Stomach (tissue), 9 donors: Measurements from ENCODE around the gene IRF2BP2. TPM values are rescaled to one million over a fixed set of nuclear protein-coding genes. Genes with fewer than 3 reads are reported as not detected.

Source experiments
- DNase-seq, 2 donors: peaks; one replicate each; pipeline versions ENCODE4 v3.0.0 to v3.0.0-alpha.2; 2013 to 2019
- H3K27ac ChIP-seq, 5 donors: fragments of 200-600 bp in 4 of 5; sonication (generic) in 4 of 5; one replicate each; pipeline ENCODE4 v1.5.1; 2013 to 2019; ENCODE audit warnings: mild to moderate bottlenecking in 1 of 5, moderate library complexity in 1 of 5
- H3K27me3 ChIP-seq, 3 donors: fragments of 200-600 bp; sonication (generic); one replicate each; pipeline ENCODE4 v1.5.1; 2017 to 2019; ENCODE audit warnings: mixed run types in 1 of 3
- H3K36me3 ChIP-seq, 4 donors: fragments of 200-600 bp; sonication (generic); 1 replicate in 3 of 4; 2 replicates in 1 of 4; pipeline ENCODE4 v1.5.1; 2016 to 2019
- H3K4me1 ChIP-seq, 4 donors: fragments of 200-600 bp; sonication (generic); one replicate each; pipeline ENCODE4 v1.5.1; 2016 to 2019
- H3K4me3 ChIP-seq, 4 donors: fragments of 200-600 bp; sonication (generic) in 3 of 4; one replicate each; pipeline ENCODE4 v1.5.1; 2016 to 2019; ENCODE audit warnings: mild to moderate bottlenecking in 1 of 4
- H3K9me3 ChIP-seq, 4 donors: fragments of 200-600 bp; sonication (generic); one replicate each; pipeline ENCODE4 v1.5.1; 2016 to 2019
- CTCF ChIP-seq, 7 experiments: fragments of 450-650 bp in 4 of 7; fragments of 200-600 bp in 3 of 7; sonication (generic) in 3 of 7; IDR thresholded peaks; one replicate each; pipeline ENCODE4 v1.5.1; 2016 to 2019; ENCODE audit warnings: antibody characterized with exemption in 7 of 7, control low read depth in 2 of 7, mild to moderate bottlenecking in 1 of 7
- EP300 ChIP-seq: sonication (generic); formaldehyde crosslinking; IDR thresholded peaks from one replicate; pipeline ENCODE4 v1.6.1; 2017; ENCODE audit warnings: antibody characterized with exemption
- POLR2A ChIP-seq, 4 donors: fragments of 450-650 bp; IDR thresholded peaks; one replicate each; pipeline ENCODE4 v1.6.1; 2016; ENCODE audit warnings: antibody characterized with exemption in 4 of 4, control low read depth in 2 of 4, mild to moderate bottlenecking in 1 of 4, moderate library complexity in 1 of 4
- POLR2AphosphoS5 ChIP-seq, 3 donors: sonication (generic); formaldehyde crosslinking; IDR thresholded peaks; one replicate each; pipeline ENCODE4 v1.6.1; 2016; ENCODE audit warnings: antibody characterized with exemption in 3 of 3
- WGBS, 5 donors: extraction: QIAGEN DNeasy Blood & Tissue Kit in 3 of 5; methylation state at CpG; one replicate each; pipeline versions ENCODE4 v1.1.5 to v1.1.7; 2013 to 2018; 5-methylcytosine and 5-hydroxymethylcytosine counted together
- intact Hi-C: fragments of 100-400 bp; cut with DNase I; formaldehyde crosslinking; loops from one replicate; pipeline ENCODE4 v1.15.1; 2023; ENCODE audit warnings: low total_unique reads
- polyA plus RNA-seq, 3 donors: library from polyadenylated mRNA; stranded (reverse); fragments of 200-250 nt; gene quantifications; one replicate each; pipeline ENCODE4 v1.2.3, GENCODE V29; 2013
- total RNA-seq, 5 donors: library from RNA; depleted of rRNA; stranded (reverse); fragments of >200 nt; gene quantifications; one replicate each; pipeline versions ENCODE4 v1.1.0 to v1.2.3, GENCODE V29; 2014 to 2016
- donor health status: healthy with polysubstance abuse.
- donor health status: Bipolar disorder and iron deficiency.
- donor health status: healthy.

The IRF2BP2 gene
- total and polyA plus RNA-seq, 8 donors = 39.6 to 218 (median 63.1) TPM

DNA sequence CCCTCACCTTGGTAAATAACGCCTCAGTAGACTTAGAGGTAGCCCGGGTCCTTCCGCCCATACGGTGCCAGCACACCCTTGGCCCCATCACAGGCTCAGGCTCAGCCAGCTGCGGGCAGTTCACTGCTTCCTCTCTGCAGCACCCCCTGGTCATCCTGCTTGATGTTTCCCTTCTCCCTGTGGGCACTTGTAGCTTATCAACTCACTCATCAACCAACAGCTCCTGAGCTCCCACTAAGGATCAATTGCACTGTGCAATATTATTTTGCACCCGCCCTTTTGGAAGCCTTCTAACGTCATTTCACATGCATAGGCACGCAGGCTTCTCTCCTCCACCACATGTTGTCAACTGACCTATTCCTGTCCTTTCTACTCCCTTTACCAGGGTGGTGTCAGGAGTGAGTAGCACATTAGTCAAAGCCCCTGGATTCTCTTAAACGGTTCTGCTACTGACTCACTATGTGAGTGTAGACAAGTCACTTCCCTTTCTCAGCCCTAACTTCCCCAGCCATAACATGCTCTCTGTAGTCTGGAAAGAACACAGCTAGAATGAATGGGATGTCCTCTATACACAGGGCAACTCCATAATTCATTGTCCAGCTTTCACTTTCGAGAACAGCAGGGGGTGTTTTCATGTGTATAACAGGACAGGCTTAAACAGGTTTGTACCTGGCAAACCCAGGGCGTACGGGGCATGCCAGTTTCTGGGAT is 47.1 kb upstream of the IRF2BP2 start:
- H3K9me3 ChIP-seq = no peaks in the 10 kb centered on the region
- 57 to 67% (median 61%) methylated on average over 12 of the region's 12 CpGs for WGBS, 5 donors
- no peak for TF ChIP-seq POLR2A (IDR thresholded peaks at IDR 0.05)
- TF ChIP-seq EP300 = no peak
- no peak for TF ChIP-seq CTCF (IDR thresholded peaks at IDR 0.05)
- TF ChIP-seq POLR2AphosphoS5 (IDR thresholded peaks at IDR 0.05) = peak in 1 of 3 donors; percentile 25
- H3K27ac ChIP-seq = peak overlapping the region; percentile 41 to 85 (median 61)
- DNase-seq = peak in 1 of 2 donors; percentile 71
- H3K36me3 ChIP-seq = no peaks in the 10 kb centered on the region
- no peak overlapping the region for H3K4me3 ChIP-seq
- no peaks in the 10 kb centered on the region for H3K27me3 ChIP-seq
- intact Hi-C loops = no loop called here
- H3K4me1 ChIP-seq = peaks cover 17 to 38% (median 17%) of the 10 kb centered on the region in 4 donors

GRCh38 chr1:234656070-234656895 is 46.3 kb upstream of the IRF2BP2 start:
- no peak overlapping the region for H3K4me3 ChIP-seq
- no peaks in the 10 kb centered on the region for H3K36me3 ChIP-seq
- 86 to 91% (median 90%) methylated on average over 17 of the region's 17 CpGs for WGBS, 5 donors
- DNase-seq = no peak
- H3K27ac ChIP-seq = peak overlapping the region in 2 of 5 donors; percentile 68 to 85
- no peaks in the 10 kb centered on the region for H3K9me3 ChIP-seq
- intact Hi-C loops = no loop called here
- H3K4me1 ChIP-seq = peaks cover 17 to 31% (median 17%) of the 10 kb centered on the region in 4 donors
- TF ChIP-seq POLR2A (IDR thresholded peaks at IDR 0.05) (no peak), POLR2AphosphoS5 (IDR thresholded peaks at IDR 0.05) (no peak), EP300 (no peak), CTCF (IDR thresholded peaks at IDR 0.05) (no peak)
- H3K27me3 ChIP-seq = no peaks in the 10 kb centered on the region

DNA sequence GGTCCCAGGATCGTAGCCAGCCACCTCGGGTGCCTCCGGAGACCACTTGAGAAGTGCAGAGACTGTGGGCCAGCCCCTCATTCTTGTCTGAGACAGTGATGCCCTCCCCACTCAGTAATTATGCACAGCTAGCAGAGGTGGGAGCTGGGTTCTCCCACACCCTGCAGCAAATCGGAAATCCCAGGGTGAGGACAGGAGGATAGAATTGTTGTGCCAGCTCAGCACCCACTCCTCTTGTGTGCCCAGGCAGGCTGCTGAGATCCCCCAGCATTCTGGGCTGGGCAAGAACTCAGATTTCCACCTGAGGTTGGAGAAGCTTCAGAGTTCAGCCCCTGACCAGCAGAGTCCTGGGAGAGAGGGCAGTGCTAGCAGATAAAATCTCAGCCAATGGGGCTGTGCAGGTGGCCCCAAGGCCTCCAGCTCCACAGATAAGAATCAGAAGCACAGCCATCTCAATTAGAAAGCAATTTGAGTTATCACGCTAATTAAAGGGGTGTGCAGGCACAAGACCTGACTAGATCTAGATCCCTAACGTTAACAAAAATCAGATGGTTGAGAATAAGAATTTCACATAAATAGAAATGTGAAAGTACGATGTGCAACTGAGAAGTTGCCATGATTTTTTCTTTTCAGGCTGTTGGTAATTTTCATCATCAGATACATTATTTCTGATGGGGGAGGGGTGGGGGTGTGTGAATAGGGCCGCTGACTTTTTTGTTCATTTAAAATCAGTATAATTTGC is 45.5 kb upstream of the IRF2BP2 start:
- Histone ChIP-seq H3K9me3 (no peaks in the 10 kb centered on the region), H3K27me3 (no peaks in the 10 kb centered on the region), H3K36me3 (no peaks in the 10 kb centered on the region), H3K4me1 (peaks cover 17 to 29% (median 17%) of the 10 kb centered on the region in 4 donors), H3K4me3 (no peak overlapping the region), H3K27ac (no peak overlapping the region)
- WGBS, 5 donors = 85 to 90% (median 85%) methylated on average over 7 to 8 of the region's 8 CpGs
- intact Hi-C loops = no loop called here
- no peak for DNase-seq
- TF ChIP-seq EP300 = no peak
- no peak for TF ChIP-seq CTCF (IDR thresholded peaks at IDR 0.05)
- no peak for TF ChIP-seq POLR2AphosphoS5 (IDR thresholded peaks at IDR 0.05)
- TF ChIP-seq POLR2A (IDR thresholded peaks at IDR 0.05) = no peak
